Measurements from ENCODE around the gene NRL.

NRL gene

DNA sequence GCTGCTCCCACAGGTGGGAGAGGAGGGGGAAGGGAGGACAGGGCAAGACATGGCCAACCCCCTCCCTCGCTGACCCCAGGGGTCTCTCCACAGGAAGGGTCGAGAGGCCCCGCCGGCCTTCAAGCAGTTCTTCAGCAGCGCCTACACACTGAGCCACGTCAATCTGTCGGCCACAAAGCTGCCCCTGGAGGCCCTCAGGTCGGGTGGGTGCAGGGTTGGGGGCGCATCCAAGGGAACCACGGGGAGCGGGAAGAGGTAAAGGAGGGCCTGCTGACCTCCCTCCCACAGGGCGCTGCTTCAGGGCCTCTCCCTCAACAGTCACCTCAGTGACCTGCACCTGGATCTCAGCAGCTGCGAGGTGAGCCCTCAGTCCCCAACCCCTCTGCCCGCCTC lies 56.9 kb downstream of the NRL start:
- TF ChIP-seq, protein P1, sequence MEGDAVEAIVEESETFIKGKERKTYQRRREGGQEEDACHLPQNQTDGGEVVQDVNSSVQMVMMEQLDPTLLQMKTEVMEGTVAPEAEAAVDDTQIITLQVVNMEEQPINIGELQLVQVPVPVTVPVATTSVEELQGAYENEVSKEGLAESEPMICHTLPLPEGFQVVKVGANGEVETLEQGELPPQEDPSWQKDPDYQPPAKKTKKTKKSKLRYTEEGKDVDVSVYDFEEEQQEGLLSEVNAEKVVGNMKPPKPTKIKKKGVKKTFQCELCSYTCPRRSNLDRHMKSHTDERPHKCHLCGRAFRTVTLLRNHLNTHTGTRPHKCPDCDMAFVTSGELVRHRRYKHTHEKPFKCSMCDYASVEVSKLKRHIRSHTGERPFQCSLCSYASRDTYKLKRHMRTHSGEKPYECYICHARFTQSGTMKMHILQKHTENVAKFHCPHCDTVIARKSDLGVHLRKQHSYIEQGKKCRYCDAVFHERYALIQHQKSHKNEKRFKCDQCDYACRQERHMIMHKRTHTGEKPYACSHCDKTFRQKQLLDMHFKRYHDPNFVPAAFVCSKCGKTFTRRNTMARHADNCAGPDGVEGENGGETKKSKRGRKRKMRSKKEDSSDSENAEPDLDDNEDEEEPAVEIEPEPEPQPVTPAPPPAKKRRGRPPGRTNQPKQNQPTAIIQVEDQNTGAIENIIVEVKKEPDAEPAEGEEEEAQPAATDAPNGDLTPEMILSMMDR (IDR thresholded peaks at IDR 0.05; ENCODE audit: low read depth, low read length) = no peak

DNA sequence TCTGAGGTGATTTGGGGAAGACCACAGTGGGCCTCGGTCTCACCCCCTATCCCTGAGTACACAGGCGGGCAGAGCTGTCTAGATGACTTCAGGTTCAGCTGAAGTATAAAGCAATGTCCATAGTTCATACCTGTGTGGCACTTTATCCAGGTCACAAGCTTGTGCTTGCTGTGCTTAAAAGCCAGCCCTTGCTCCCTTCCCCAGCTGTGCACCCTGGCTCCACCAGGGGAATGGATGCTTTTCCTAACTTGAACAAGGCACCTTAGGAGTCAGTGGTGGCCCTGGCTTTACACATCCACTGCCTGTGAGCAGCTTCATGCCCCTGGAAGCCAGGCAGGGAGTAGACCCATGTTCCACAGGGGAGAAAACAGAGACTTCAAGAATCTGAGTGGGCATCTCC lies 57.5 kb downstream of the NRL start:
- TF ChIP-seq, protein P1 (IDR thresholded peaks at IDR 0.05; ENCODE audit: low read depth, low read length) = no peak
- H3K4me3 ChIP-seq (ENCODE audit: low read depth, low read length) = no peak overlapping the region

More for the DNA sequence above, 56.9 kb downstream of the NRL start:
- H3K4me3 ChIP-seq (ENCODE audit: low read depth, low read length) = no peak overlapping the region

DNA sequence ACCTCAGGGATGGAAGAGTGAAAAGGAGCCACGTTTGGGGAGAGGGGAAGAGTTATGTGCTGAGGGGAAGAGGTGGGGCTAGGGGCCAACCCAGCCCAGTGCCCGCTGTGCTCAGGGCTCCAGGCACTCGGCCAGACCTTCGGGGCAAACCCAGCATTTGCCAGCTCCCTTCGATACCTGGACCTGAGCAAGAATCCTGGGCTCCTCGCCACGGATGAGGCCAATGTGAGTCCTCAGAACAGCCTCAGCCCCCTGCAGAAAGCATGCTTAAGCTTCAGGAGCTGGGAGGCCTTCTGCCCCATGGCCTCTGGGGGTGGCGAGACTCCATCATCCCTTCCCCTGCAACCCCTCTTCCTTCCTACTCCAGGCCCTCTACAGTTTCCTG lies 58.0 kb downstream of the NRL start:
- TF ChIP-seq, protein P1 (IDR thresholded peaks at IDR 0.05; ENCODE audit: low read depth, low read length) = no peak
- no peak overlapping the region for H3K4me3 ChIP-seq (ENCODE audit: low read depth, low read length)

DNA sequence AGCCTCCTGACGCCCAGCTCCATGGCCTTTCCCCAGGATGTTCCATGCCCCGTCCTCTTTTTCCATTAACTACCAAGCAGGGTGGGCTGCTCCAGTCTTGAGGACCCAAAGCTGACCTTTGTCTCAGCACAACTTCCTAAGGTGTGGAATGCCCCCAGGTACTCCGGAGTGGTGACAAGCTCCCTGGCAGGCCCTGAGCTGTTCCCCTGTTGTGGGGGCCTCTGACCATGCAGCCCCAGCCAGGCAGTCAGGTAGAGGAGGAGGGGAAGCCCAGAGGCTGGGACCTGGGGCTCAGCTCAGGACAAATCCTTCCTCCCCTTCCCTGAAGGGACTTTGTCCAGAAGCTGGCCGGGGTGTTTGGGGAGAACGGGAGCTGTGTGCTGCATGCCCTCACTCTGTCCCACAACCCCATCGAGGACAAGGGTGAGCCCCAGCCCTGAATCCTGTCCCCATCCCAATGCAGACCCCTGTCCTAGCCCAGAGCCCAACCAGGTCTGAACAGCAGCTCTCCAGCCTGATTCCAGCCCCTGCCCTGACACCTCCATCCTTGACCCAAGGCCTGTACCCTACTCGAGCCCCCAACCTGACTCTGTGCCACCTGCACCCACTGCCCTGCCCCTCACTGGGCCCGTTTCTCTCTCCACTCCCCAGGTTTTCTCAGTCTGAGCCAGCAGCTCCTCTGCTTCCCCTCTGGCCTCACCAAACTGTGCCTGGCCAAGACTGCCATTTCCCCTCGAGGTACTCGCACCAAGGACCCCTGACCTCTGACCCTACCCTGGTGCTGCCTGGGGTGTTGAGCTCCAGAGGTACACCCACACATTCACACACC lies 58.6 kb downstream of the NRL start:
- no peak overlapping the region for H3K4me3 ChIP-seq (ENCODE audit: low read depth, low read length)
- TF ChIP-seq, protein P1 (IDR thresholded peaks at IDR 0.05; ENCODE audit: low read depth, low read length) = no peak

DNA sequence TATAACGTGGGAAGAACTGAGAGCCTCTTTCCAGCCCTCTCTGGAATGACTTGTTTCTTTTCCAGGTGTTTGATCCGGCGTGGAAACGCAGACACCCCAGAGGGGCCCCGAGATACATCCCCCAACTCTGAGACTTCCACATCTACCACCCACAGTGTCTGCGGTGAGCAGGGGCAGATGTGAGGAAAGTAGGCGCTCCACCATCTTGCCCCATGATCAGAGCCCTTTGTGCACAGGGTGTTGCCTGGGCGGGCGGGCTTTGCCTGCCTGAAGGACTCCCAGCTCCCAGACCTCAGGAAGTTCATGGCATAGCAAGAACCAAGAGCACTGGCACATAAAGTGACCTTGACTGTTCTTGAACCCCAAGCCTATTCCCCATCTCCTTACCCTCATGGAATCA lies 60.1 kb downstream of the NRL start:
- TF ChIP-seq, protein P1 (IDR thresholded peaks at IDR 0.05; ENCODE audit: low read depth, low read length) = no peak
- H3K4me3 ChIP-seq (ENCODE audit: low read depth, low read length) = no peak overlapping the region

DNA sequence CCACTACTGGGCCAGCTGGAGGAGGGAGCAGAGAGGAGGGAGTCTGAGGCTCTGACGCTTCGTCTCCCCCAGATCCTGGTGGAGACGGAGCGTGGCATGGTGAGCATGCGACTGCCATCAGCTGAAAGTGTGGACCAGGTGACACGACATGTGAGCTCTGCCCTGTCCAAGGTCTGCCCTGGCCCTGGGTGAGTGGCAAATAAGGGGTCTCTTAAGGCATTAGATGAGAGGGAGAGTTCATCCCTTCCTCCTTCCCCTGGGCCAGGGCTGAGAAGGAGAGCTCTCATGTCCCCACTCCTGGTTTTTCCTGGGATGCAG lies 60.5 kb downstream of the NRL start:
- TF ChIP-seq, protein P1 (IDR thresholded peaks at IDR 0.05; ENCODE audit: low read depth, low read length) = no peak
- H3K4me3 ChIP-seq (ENCODE audit: low read depth, low read length) = no peak overlapping the region

DNA sequence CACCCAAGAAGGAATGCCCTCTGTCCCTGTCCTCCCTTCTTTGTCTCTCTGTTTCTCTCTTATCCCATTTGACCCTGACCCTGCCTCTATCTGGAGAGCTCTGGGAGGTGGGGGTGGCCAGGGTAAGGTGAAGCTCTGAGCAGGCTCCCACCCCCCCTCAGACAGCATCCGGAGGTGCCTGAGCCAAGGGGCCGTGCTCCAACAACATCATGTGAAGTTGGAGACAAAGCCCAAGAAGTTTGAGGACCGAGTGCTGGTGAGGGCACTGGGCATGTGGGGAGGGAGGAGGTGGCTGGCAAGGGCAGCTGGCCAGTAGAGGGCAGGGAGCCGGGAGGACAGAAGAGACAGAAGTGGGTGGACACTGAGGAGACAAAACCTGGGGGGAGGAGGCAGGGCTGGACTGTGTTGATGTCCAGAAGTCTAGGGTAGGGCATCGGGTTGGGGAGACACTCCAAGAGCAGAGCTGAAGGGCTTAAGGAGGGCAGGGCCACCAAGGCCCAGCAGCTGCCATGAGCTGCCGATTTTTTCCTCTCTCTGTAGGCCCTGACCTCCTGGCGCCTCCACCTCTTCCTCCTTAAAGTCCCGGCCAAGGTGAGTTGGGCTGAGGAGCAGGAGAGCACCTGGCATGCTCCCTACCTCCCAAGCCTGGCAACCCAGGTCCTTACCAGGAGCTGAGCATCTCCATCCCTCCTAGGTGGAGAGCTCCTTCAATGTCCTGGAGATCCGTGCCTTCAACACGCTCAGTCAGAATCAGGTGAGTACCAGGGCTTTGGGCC lies 61.0 kb downstream of the NRL start:
- H3K4me3 ChIP-seq (ENCODE audit: low read depth, low read length) = no peak overlapping the region
- TF ChIP-seq, protein P1 (IDR thresholded peaks at IDR 0.05; ENCODE audit: low read depth, low read length) = no peak

All from WI38 (cell line).